Amniotic epithelial cell (primary cell): ENCODE measurements around the gene PTPRN2.
"Not testable (repeated sequence)": the region's sequence is repeated elsewhere in the genome, so short reads cannot be mapped to it uniquely, and the experiment has no call there.

ENCODE experiments used
- DNase-seq: peaks from one replicate; pipeline ENCODE4 v3.0.0-alpha.2; 2010; ENCODE audit warnings: low read depth

Gene PTPRN2

GRCh38 chr7:157707983-157708918, 879.4 kb downstream of the PTPRN2 start:
- no peak for DNase-seq

GRCh38 chr7:157704365-157704764, 883.3 kb downstream of the PTPRN2 start:
- no peak for DNase-seq

- DNase-seq: no peak
Measured at GRCh38 chr7:157703534-157704195, 884.0 kb downstream of the PTPRN2 start.

- no peak for DNase-seq
Measured at GRCh38 chr7:157703131-157703530, 884.5 kb downstream of the PTPRN2 start.

GRCh38 chr7:157702311-157703023, 885.2 kb downstream of the PTPRN2 start:
- DNase-seq: no peak

- DNase-seq: not testable (repeated sequence)
Measured at GRCh38 chr7:157701395-157702180, 886.0 kb downstream of the PTPRN2 start.

- DNase-seq: no peak
Measured at GRCh38 chr7:157700231-157701005, 887.2 kb downstream of the PTPRN2 start.

- no peak for DNase-seq
Measured at GRCh38 chr7:157699357-157700013, 888.1 kb downstream of the PTPRN2 start.

GRCh38 chr7:157697287-157697686, 890.3 kb downstream of the PTPRN2 start:
- not testable (repeated sequence) for DNase-seq

- DNase-seq: not testable (repeated sequence)
Measured at GRCh38 chr7:157695609-157696008, 892.0 kb downstream of the PTPRN2 start.

GRCh38 chr7:157694376-157694665, 893.3 kb downstream of the PTPRN2 start:
- no peak for DNase-seq

GRCh38 chr7:157693521-157694375, 893.9 kb downstream of the PTPRN2 start:
- DNase-seq: no peak

- no peak for DNase-seq
Measured at GRCh38 chr7:157693071-157693520, 894.5 kb downstream of the PTPRN2 start.

- DNase-seq: no peak
Measured at GRCh38 chr7:157692460-157693011, 895.1 kb downstream of the PTPRN2 start.

GRCh38 chr7:157691586-157692459, 895.8 kb downstream of the PTPRN2 start:
- DNase-seq: no peak

GRCh38 chr7:157690833-157691585, 896.6 kb downstream of the PTPRN2 start:
- DNase-seq: peak; percentile 17

- DNase-seq: no peak
Measured at GRCh38 chr7:157690058-157690832, 897.4 kb downstream of the PTPRN2 start.
